ENCODE measurements around the gene TBC1D24. TPM values are rescaled to one million over a fixed set of nuclear protein-coding genes. Genes with fewer than 3 reads are reported as not detected.

TBC1D24 gene
- total and polyA plus RNA-seq, 2 experiments from 2014 or later, result 5.4 to 21.0 TPM

GRCh38 chr16:2493605-2494004, 18.7 kb downstream of the TBC1D24 start:
- no peak for ATAC-seq

More at GRCh38 chr16:2493605-2494004, 18.7 kb downstream of the TBC1D24 start:
- no peaks in the 10 kb centered on the region for H3K9me3 Mint-ChIP-seq
- H3K4me1 Mint-ChIP-seq, result no peaks in the 10 kb centered on the region
- no peak overlapping the region for H3K4me3 ChIP-seq
- 0 out of 2 replicates have a peak, but pooled peaks cover 3% of the 10 kb centered on the region for H3K79me2 ChIP-seq (replicated peaks; ENCODE audit: insufficient read depth)
- no peak overlapping the region for H2AFZ ChIP-seq
- no peaks in the 10 kb centered on the region; the same call in 1 of the 2 replicates for H4K20me1 ChIP-seq (replicated peaks; ENCODE audit: insufficient read depth)
- no peaks in the 10 kb centered on the region for H3F3A ChIP-seq (replicated peaks; ENCODE audit: low read depth)
- H3K36me3 ChIP-seq (ENCODE audit: insufficient read depth), result no peaks in the 10 kb centered on the region
- no peak overlapping the region for H3K4me2 ChIP-seq
- H3K27ac ChIP-seq (ENCODE audit: low read depth), result no peak overlapping the region
- H3K36me3 Mint-ChIP-seq (ENCODE audit: low read depth), result peaks cover 8% of the 10 kb centered on the region; the same call in 2 of the 3 replicates
- H3K27me3 Mint-ChIP-seq (ENCODE audit: insufficient read depth, low read depth, poor library complexity), result peaks cover 6% of the 10 kb centered on the region
- no peak for DNase-seq (ENCODE audit: low spot score)
- H3K9me2 ChIP-seq (ENCODE audit: insufficient read depth), result no peaks in the 10 kb centered on the region
- no peak overlapping the region for H3K27ac Mint-ChIP-seq
- no peaks in the 10 kb centered on the region for H3K4me1 ChIP-seq (ENCODE audit: insufficient read depth)
- TF ChIP-seq, protein P1, sequence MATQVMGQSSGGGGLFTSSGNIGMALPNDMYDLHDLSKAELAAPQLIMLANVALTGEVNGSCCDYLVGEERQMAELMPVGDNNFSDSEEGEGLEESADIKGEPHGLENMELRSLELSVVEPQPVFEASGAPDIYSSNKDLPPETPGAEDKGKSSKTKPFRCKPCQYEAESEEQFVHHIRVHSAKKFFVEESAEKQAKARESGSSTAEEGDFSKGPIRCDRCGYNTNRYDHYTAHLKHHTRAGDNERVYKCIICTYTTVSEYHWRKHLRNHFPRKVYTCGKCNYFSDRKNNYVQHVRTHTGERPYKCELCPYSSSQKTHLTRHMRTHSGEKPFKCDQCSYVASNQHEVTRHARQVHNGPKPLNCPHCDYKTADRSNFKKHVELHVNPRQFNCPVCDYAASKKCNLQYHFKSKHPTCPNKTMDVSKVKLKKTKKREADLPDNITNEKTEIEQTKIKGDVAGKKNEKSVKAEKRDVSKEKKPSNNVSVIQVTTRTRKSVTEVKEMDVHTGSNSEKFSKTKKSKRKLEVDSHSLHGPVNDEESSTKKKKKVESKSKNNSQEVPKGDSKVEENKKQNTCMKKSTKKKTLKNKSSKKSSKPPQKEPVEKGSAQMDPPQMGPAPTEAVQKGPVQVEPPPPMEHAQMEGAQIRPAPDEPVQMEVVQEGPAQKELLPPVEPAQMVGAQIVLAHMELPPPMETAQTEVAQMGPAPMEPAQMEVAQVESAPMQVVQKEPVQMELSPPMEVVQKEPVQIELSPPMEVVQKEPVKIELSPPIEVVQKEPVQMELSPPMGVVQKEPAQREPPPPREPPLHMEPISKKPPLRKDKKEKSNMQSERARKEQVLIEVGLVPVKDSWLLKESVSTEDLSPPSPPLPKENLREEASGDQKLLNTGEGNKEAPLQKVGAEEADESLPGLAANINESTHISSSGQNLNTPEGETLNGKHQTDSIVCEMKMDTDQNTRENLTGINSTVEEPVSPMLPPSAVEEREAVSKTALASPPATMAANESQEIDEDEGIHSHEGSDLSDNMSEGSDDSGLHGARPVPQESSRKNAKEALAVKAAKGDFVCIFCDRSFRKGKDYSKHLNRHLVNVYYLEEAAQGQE (IDR thresholded peaks at IDR 0.05; ENCODE audit: unreplicated experiment), result no peak
- TF ChIP-seq ETS1 (IDR thresholded peaks at IDR 0.05) (no peak), POLR2AphosphoS5 (IDR thresholded peaks at IDR 0.05; ENCODE audit: low read depth) (no peak), JUNB (IDR thresholded peaks at IDR 0.05; ENCODE audit: unreplicated experiment) (no peak), STAT1 (IDR thresholded peaks at IDR 0.05; ENCODE audit: unreplicated experiment) (no peak), ZNF114 (CRISPR knock-in tag; IDR thresholded peaks at IDR 0.05) (no peak), EZH2phosphoT487 (IDR thresholded peaks at IDR 0.05; ENCODE audit: unreplicated experiment) (no peak), CREB1 (CRISPR knock-in tag; IDR thresholded peaks at IDR 0.05; ENCODE audit: low read depth) (no peak), EZH2 (IDR thresholded peaks at IDR 0.05; ENCODE audit: low read depth, unreplicated experiment) (no peak), NANOG (IDR thresholded peaks at IDR 0.05; ENCODE audit: borderline replicate concordance) (no peak), ZNF331 (CRISPR knock-in tag; IDR thresholded peaks at IDR 0.05; ENCODE audit: low read depth) (no peak)
- TF ChIP-seq, protein P2, sequence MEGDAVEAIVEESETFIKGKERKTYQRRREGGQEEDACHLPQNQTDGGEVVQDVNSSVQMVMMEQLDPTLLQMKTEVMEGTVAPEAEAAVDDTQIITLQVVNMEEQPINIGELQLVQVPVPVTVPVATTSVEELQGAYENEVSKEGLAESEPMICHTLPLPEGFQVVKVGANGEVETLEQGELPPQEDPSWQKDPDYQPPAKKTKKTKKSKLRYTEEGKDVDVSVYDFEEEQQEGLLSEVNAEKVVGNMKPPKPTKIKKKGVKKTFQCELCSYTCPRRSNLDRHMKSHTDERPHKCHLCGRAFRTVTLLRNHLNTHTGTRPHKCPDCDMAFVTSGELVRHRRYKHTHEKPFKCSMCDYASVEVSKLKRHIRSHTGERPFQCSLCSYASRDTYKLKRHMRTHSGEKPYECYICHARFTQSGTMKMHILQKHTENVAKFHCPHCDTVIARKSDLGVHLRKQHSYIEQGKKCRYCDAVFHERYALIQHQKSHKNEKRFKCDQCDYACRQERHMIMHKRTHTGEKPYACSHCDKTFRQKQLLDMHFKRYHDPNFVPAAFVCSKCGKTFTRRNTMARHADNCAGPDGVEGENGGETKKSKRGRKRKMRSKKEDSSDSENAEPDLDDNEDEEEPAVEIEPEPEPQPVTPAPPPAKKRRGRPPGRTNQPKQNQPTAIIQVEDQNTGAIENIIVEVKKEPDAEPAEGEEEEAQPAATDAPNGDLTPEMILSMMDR (conservative IDR thresholded peaks at IDR 0.05; ENCODE audit: low read depth in 2 of 2), result no peak
- TF ChIP-seq, protein P3, sequence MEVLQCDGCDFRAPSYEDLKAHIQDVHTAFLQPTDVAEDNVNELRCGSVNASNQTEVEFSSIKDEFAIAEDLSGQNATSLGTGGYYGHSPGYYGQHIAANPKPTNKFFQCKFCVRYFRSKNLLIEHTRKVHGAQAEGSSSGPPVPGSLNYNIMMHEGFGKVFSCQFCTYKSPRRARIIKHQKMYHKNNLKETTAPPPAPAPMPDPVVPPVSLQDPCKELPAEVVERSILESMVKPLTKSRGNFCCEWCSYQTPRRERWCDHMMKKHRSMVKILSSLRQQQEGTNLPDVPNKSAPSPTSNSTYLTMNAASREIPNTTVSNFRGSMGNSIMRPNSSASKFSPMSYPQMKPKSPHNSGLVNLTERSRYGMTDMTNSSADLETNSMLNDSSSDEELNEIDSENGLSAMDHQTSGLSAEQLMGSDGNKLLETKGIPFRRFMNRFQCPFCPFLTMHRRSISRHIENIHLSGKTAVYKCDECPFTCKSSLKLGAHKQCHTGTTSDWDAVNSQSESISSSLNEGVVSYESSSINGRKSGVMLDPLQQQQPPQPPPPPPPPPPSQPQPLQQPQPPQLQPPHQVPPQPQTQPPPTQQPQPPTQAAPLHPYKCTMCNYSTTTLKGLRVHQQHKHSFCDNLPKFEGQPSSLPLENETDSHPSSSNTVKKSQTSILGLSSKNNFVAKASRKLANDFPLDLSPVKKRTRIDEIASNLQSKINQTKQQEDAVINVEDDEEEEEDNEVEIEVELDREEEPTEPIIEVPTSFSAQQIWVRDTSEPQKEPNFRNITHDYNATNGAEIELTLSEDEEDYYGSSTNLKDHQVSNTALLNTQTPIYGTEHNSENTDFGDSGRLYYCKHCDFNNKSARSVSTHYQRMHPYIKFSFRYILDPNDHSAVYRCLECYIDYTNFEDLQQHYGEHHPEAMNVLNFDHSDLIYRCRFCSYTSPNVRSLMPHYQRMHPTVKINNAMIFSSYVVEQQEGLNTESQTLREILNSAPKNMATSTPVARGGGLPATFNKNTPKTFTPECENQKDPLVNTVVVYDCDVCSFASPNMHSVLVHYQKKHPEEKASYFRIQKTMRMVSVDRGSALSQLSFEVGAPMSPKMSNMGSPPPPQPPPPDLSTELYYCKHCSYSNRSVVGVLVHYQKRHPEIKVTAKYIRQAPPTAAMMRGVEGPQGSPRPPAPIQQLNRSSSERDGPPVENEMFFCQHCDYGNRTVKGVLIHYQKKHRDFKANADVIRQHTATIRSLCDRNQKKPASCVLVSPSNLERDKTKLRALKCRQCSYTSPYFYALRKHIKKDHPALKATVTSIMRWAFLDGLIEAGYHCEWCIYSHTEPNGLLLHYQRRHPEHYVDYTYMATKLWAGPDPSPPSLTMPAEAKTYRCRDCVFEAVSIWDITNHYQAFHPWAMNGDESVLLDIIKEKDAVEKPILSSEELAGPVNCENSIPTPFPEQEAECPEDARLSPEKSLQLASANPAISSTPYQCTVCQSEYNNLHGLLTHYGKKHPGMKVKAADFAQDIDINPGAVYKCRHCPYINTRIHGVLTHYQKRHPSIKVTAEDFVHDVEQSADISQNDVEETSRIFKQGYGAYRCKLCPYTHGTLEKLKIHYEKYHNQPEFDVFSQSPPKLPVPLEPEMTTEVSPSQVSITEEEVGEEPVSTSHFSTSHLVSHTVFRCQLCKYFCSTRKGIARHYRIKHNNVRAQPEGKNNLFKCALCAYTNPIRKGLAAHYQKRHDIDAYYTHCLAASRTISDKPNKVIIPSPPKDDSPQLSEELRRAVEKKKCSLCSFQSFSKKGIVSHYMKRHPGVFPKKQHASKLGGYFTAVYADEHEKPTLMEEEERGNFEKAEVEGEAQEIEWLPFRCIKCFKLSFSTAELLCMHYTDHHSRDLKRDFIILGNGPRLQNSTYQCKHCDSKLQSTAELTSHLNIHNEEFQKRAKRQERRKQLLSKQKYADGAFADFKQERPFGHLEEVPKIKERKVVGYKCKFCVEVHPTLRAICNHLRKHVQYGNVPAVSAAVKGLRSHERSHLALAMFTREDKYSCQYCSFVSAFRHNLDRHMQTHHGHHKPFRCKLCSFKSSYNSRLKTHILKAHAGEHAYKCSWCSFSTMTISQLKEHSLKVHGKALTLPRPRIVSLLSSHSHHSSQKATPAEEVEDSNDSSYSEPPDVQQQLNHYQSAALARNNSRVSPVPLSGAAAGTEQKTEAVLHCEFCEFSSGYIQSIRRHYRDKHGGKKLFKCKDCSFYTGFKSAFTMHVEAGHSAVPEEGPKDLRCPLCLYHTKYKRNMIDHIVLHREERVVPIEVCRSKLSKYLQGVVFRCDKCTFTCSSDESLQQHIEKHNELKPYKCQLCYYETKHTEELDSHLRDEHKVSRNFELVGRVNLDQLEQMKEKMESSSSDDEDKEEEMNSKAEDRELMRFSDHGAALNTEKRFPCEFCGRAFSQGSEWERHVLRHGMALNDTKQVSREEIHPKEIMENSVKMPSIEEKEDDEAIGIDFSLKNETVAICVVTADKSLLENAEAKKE (CRISPR knock-in tag; IDR thresholded peaks at IDR 0.05), result no peak
- no peak overlapping the region for H3K4me3 Mint-ChIP-seq
- H3K27me3 ChIP-seq (ENCODE audit: insufficient read depth), result no peaks in the 10 kb centered on the region
